ENCODE data around the gene CCL18.
"Not testable (repeated sequence)": the region's sequence is repeated elsewhere in the genome, so short reads cannot be mapped to it uniquely, and the experiment has no call there.

The CCL18 gene

GRCh38 chr17:36063786-36064541 is at the start of gene CCL18:
CCL18 (plus strand) TSS chr17:36064272; CDS start chr17:36064343, 71 bp downstream.
- DNase-seq = no peak

- no peak for DNase-seq
Observed at GRCh38 chr17:36014946-36015345, 49.1 kb upstream of the CCL18 start.

- DNase-seq = not testable (repeated sequence)
Observed at GRCh38 chr17:36015895-36016294, 48.2 kb upstream of the CCL18 start.

GRCh38 chr17:36016555-36016954 is 47.5 kb upstream of the CCL18 start:
- DNase-seq = no peak

GRCh38 chr17:36017799-36018198 is 46.3 kb upstream of the CCL18 start, which contains the start of gene CCL23:
CCL23 (minus strand) TSS chr17:36017972; CDS start chr17:36017897, 75 bp downstream.
- DNase-seq = no peak

- DNase-seq = no peak
Observed at GRCh38 chr17:36019423-36019822, 44.6 kb upstream of the CCL18 start.

GRCh38 chr17:36024106-36024869 is 39.8 kb upstream of the CCL18 start:
- DNase-seq = no peak

- DNase-seq = no peak
Observed at GRCh38 chr17:36027761-36028160, 36.3 kb upstream of the CCL18 start.

- DNase-seq = no peak
Observed at GRCh38 chr17:36030956-36031355, 33.1 kb upstream of the CCL18 start.

GRCh38 chr17:36034127-36034526 is 29.9 kb upstream of the CCL18 start:
- no peak for DNase-seq

- no peak for DNase-seq
Observed at GRCh38 chr17:36036235-36036634, 27.8 kb upstream of the CCL18 start.

GRCh38 chr17:36048066-36048465 is 16.0 kb upstream of the CCL18 start:
- DNase-seq = no peak

- DNase-seq = no peak
Observed at GRCh38 chr17:36049643-36050042, 14.4 kb upstream of the CCL18 start.

- no peak for DNase-seq
Observed at GRCh38 chr17:36055171-36055570, 8.9 kb upstream of the CCL18 start.

GRCh38 chr17:36055921-36056520 is 8.1 kb upstream of the CCL18 start:
- DNase-seq = no peak

GRCh38 chr17:36057911-36058310 is 6.2 kb upstream of the CCL18 start:
- DNase-seq = no peak

- no peak for DNase-seq
Observed at GRCh38 chr17:36059406-36059805, 4.7 kb upstream of the CCL18 start.

- no peak for DNase-seq
Observed at GRCh38 chr17:36060816-36061215, 3.3 kb upstream of the CCL18 start.

GRCh38 chr17:36066365-36066985 is 2.4 kb downstream of the CCL18 start:
- DNase-seq = no peak

- DNase-seq = no peak
Observed at GRCh38 chr17:36068524-36068923, 4.5 kb downstream of the CCL18 start.

- DNase-seq = no peak
Observed at GRCh38 chr17:36069136-36069535, 5.1 kb downstream of the CCL18 start.

- DNase-seq = no peak
Observed at GRCh38 chr17:36070427-36070826, 6.4 kb downstream of the CCL18 start.

- no peak for DNase-seq
Observed at GRCh38 chr17:36071751-36072150, 7.7 kb downstream of the CCL18 start.

All from NCI-H187 (cell line).